Spleen (tissue), 7 donors: ENCODE results near the gene SLC17A5.

Experiments
- POLR2A ChIP-seq, 3 donors: fragments of 450-650 bp; IDR thresholded peaks; one replicate each; pipeline ENCODE4 v1.5.1; 2017; ENCODE audit warnings: antibody characterized with exemption in 3 of 3, mild to moderate bottlenecking in 1 of 3
- POLR2AphosphoS5 ChIP-seq, 3 donors: sonication (generic); formaldehyde crosslinking; IDR thresholded peaks; one replicate each; pipeline ENCODE4 v1.5.1; 2017; ENCODE audit warnings: antibody characterized with exemption in 3 of 3
- TF ChIP-seq, protein P1 (sequence below), 11 experiments: fragments of 200-600 bp in 7 of 11; fragments of 450-650 bp in 4 of 11; sonication (generic) in 4 of 11; IDR thresholded peaks in 8 of 11; conservative IDR thresholded peaks in 3 of 11; 1 replicate in 7 of 11; 2 replicates in 4 of 11; pipeline versions ENCODE4 v1.4.0 to v1.8.0; 2016 to 2021; ENCODE audit warnings: antibody characterized with exemption in 11 of 11, inconsistent platforms in 4 of 11, mild to moderate bottlenecking in 1 of 11
- donor health status: DM: no; HTN: no; CAD: no; lungs with moderate emphysema.
- donor health status: DM: no; HTN: no; CAD: no.
- donor health status: DM: no; HTN: no; CAD: no.

DNA sequence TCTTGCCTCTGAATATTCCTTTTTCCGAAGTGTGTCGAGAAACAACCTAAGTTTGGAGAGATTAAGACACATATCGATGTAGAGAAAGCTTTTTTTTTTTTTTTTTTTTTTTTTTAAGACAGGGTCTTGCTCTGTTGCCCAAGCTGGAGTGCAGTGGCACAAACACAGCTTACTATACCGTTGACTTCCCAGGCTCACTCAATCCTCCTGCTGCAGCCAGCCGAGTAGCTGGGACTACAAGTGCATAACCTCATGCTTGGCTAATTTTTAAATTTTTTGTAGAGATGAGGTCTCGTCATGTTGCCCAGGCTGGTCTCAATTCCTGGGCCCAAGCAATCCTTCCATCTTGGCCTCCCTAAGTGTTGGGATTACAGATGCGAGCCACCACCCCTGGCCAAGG, 21.4 kb downstream of the SLC17A5 start:
- TF ChIP-seq, protein P1, sequence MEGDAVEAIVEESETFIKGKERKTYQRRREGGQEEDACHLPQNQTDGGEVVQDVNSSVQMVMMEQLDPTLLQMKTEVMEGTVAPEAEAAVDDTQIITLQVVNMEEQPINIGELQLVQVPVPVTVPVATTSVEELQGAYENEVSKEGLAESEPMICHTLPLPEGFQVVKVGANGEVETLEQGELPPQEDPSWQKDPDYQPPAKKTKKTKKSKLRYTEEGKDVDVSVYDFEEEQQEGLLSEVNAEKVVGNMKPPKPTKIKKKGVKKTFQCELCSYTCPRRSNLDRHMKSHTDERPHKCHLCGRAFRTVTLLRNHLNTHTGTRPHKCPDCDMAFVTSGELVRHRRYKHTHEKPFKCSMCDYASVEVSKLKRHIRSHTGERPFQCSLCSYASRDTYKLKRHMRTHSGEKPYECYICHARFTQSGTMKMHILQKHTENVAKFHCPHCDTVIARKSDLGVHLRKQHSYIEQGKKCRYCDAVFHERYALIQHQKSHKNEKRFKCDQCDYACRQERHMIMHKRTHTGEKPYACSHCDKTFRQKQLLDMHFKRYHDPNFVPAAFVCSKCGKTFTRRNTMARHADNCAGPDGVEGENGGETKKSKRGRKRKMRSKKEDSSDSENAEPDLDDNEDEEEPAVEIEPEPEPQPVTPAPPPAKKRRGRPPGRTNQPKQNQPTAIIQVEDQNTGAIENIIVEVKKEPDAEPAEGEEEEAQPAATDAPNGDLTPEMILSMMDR (IDR thresholded peaks at IDR 0.05 in 8 of 11, conservative IDR thresholded peaks at IDR 0.05 in 3 of 11): no peak
- TF ChIP-seq POLR2AphosphoS5 (IDR thresholded peaks at IDR 0.05) (no peak), POLR2A (IDR thresholded peaks at IDR 0.05) (no peak)
